GM15510 (cell line): Measurements from ENCODE around the gene C3orf18.

Experiments used
- POLR2A ChIP-seq: IDR thresholded peaks from 3 replicates; pipeline ENCODE4 v1.6.1; 2011; ENCODE audit warnings: borderline replicate concordance; ENCODE audit not compliant: insufficient read length; ENCODE audit errors: extremely low read depth

Gene C3orf18

GRCh38 chr3:50588759-50589433 is 21.3 kb upstream of the C3orf18 start:
- no peak for TF ChIP-seq POLR2A

- no peak for TF ChIP-seq POLR2A
These were observed 20.5 kb upstream of the C3orf18 start for GRCh38 chr3:50587806-50588758.

GRCh38 chr3:50587373-50587772 is 19.8 kb upstream of the C3orf18 start:
- no peak for TF ChIP-seq POLR2A

GRCh38 chr3:50586763-50587070 is 19.2 kb upstream of the C3orf18 start:
- no peak for TF ChIP-seq POLR2A

GRCh38 chr3:50585919-50586762 is 18.6 kb upstream of the C3orf18 start:
- no peak for TF ChIP-seq POLR2A

GRCh38 chr3:50584391-50584790 is 16.8 kb upstream of the C3orf18 start:
- TF ChIP-seq POLR2A: no peak

GRCh38 chr3:50583897-50584296 is 16.4 kb upstream of the C3orf18 start:
- no peak for TF ChIP-seq POLR2A

- TF ChIP-seq POLR2A: no peak
These were observed 14.5 kb upstream of the C3orf18 start for GRCh38 chr3:50582083-50582482.

GRCh38 chr3:50581459-50581842 is 13.9 kb upstream of the C3orf18 start:
- TF ChIP-seq POLR2A: no peak

GRCh38 chr3:50580683-50581458 is 13.3 kb upstream of the C3orf18 start:
- no peak for TF ChIP-seq POLR2A

GRCh38 chr3:50577348-50577747 is 9.8 kb upstream of the C3orf18 start:
- no peak for TF ChIP-seq POLR2A

GRCh38 chr3:50575372-50575771 is 7.8 kb upstream of the C3orf18 start:
- TF ChIP-seq POLR2A: no peak

GRCh38 chr3:50574444-50574831 is 6.9 kb upstream of the C3orf18 start:
- TF ChIP-seq POLR2A: no peak

- no peak for TF ChIP-seq POLR2A
These were observed 6.3 kb upstream of the C3orf18 start for GRCh38 chr3:50573566-50574443.

- no peak for TF ChIP-seq POLR2A
These were observed 5.3 kb upstream of the C3orf18 start for GRCh38 chr3:50572801-50573371.
